GM19193 (cell line): ENCODE measurements around the gene PCID2.

ENCODE experiments used
- POLR2A ChIP-seq: IDR thresholded peaks from 4 replicates; pipeline ENCODE4 v1.6.1; 2011; ENCODE audit not compliant: insufficient read depth, insufficient read length; ENCODE audit errors: extremely low read depth

Gene PCID2

DNA sequence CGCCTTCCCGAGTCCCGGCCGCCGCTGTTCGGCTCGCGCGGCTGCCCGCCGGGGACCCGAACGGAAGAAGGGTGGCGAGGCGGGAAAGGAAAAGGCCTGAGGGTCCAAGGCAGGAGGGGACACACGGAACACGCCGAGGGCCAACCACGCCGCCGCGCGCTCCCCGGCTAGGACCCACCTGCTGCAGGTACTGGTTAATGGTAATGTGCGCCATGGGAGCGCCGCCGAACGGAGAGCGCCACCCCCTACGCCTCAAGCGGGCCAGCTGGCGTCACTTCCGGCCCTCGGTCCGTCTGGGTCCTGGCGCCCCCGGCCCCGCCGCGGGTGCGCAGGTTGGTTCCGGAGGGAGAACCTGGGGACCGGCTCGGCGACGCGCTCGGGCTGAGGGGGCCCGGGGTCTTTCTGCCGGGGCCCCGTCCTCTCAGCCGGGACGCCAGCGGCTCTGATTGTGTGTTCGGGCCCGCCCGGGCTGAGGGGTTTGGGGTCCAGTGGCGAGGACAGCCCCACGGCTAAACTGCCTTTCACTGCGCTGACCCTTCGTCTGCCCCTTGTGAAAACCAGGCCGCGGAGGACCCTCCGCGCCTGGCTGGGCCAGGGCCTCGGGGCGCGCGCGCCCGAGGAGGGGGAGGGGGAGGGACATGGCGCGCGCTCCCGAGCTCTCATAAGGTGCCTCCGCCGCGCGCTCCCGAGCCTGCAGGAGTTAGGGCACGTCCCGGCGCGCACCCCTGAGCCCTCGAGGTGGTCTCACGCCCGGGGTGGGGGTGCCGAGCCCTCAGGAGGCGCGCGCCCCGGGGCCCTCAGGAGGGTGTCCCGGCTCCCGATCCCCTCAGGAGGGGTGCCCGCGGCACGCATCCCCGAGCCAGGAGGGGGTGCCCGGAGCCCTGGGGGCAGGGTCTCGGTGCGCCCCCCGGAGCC lies at the start of gene PCID2:
PCID2 (minus strand) TSS at position 249 of the 915 bp plus-strand sequence; CDS start at position 214, 35 bp downstream.
- TF ChIP-seq POLR2A, result peak; percentile 84

DNA sequence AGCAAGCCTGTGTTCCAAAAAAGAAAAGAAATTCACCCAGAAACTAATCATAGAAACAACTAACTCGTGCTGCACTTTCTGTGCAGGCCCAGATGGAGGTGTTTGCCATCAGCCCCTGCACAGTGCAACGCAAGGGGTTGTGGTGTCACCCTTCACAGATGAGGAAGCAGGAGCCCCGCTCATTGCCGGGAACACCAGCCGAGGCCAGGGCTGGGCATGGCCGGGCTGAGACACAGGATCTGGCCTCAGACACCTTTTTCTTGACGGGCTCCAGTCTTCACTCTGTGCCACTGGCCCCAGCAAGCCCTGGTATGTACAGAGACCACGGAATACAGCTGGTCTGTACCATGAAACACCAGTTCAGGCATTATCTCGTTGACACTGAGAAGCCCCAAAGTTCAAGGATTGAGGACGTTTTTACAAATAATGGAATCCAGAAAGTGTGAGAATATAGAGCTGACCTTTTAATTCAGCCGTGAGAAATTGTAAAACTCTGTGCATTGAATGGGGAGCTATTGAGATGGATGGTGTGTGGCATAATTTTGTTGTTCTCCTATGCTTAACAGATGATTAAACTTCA lies 44.1 kb upstream of the PCID2 start:
- no peak for TF ChIP-seq POLR2A

DNA sequence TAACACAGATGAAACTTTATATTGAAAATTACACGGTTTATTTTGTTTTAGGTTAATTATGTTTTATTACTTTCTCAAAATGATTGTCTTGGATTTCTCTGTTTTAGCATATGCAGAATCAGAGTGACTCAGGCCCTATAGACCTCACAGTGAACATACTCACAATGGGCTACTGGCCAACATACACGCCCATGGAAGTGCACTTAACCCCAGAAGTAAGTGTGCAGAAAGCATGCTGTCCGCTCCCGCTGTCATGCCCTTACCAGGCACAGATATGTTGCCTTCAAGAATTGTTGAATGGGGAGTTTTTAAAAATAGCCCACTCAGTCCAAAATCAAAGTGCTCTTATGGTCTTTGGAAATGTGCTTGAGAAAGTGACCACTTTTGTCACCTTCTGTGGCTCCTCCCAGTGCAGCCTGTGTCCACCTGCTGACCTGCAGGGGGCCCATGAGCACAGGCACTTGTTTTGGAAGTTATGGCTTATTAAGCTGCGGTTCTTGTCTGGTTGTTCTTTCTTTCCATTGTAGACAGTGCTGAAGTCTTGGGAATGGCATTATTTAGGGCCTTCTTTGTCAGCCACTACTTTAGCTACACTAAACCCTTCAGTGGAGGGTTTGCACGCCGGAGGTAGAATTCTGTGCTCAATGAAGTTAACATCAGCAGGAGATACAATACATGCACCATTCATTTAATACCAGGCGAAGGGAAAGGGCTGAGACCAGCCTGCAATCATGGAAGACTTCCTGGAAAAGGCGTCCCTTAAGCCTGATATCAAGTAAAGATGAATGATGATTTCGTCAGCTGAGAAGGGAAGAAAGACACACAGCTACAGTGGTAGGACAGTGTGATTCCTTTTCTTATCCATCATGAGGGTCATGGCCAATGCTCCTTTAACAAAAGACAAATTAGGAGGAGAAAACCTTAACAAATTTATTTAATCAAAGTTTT lies 37.7 kb upstream of the PCID2 start:
- no peak for TF ChIP-seq POLR2A

DNA sequence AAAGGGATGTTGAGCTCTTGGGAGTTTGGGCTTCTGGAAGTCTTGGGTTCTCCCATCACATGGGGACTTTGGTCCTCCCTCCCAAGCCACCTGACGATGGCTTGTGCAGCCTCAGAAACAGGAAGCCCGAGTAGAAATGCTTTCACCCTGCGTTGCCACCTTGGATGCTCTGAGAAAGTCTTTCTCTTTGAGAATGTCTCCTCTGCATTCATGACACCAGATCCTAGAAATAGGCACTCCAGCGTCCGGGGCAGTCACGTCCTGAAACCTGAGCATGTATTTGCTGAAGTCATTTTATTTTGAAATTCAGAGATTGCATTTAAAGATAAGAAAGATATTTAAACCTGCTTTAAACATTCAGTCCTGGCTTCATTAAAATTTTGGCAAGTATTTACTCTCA lies 35.4 kb upstream of the PCID2 start:
- TF ChIP-seq POLR2A, result no peak

DNA sequence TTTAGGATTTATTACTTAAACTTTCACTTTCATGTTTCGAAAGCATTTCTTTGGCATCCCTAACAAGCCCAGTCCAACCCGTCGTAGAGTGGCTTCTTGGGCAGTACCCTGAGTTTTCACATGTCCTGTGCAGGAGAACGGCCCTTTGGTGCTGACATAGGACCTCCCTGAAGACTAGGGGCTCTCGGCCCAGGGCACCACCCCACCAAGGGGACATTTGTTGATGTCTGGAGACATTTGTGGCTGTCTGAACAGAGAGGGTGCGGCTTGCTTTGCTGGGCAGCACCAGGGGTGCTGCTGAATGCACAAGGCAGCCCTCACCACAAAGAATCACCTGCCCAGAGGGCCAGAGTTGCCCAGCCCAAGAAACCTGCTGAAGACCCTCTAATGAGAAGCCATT lies 31.5 kb upstream of the PCID2 start:
- no peak for TF ChIP-seq POLR2A

DNA sequence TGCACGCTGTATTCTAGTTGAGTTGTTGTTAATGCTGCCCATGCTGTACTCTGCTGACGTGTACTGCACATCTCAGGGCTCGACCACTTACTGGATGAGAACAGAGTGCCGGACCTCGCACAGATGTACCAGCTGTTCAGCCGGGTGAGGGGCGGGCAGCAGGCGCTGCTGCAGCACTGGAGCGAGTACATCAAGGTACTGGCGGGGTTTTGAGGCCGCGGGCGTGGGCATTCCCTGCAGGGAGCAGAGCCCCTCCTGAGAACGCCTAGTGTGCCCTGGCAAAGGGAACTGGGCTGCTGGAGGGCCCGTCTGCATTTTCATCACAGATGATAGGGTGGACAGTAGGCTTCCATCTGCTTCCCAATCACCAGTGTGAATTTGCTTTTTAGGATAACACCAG lies 30.9 kb upstream of the PCID2 start:
- TF ChIP-seq POLR2A, result no peak

DNA sequence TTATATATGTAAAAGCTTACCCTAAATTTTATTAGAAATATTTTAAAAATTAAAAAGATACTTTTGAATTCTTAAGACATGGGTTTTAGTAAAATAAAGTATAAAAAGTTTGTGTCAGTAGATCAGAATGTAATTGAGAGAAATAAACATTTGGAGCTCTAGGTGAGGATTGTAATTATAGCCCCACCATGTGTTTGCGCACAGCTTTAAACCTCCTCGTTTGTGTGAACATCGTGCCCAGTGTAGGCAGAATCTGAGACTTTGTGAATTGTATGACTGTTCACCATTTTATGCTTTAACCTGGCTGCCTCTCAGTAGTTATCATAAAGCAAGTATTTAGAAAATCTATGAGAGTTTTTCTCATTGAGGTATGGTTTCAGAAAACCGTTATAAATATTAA lies 30.1 kb upstream of the PCID2 start:
- TF ChIP-seq POLR2A, result no peak

DNA sequence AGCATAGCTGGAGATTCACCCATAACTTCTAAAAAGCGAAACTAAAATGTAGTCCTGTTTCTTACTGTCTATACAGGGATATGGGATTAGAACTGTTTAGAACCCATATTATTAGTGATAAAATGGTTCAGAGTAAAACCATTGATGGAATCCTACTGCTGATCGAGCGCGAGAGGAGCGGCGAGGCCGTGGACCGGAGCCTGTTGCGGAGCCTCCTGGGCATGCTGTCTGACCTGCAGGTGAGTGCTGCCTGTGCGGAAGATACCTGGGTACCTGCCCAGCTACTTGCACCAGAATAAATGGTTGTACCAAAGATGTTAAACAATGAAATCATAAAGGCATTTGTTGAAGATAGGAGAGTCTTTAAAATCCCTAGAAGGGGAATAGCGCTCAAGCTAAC lies 24.6 kb upstream of the PCID2 start:
- TF ChIP-seq POLR2A, result no peak

DNA sequence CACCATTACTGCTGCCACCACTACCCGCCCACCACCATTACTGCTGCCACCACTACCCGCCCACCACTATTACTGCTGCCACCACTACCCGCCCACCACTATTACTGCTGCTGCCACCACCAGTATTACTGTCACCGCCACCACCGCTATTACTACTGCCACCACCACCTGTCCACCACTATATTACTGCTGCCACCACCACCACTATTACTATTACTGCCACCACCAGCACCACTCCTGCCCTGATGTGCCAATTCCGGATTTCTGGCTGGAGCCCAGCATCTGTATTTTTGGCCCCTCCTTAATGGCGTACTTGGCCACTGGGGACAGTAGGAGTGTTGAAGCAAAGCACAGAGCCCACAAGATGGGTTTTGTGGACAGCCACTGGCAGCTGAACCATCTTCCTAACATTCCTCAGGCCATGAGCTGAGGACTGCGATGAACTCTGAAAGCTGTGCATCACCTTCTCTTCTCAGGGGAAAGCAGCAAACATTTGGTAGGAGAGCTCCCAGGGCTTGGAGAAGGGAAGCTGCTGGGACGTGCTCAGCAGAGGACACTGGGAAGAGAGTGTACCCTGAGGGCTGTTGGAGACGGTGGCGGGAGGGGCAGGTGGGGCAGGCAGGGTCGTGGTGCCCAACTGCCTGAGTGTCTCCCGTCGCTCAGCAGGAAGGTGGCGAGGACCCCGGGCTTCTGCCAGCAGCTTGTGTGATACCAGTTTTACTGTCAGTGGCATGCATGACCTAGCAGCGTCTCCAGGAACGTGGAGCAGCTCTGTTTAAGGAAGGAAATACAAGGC lies 23.9 kb upstream of the PCID2 start:
- no peak for TF ChIP-seq POLR2A

DNA sequence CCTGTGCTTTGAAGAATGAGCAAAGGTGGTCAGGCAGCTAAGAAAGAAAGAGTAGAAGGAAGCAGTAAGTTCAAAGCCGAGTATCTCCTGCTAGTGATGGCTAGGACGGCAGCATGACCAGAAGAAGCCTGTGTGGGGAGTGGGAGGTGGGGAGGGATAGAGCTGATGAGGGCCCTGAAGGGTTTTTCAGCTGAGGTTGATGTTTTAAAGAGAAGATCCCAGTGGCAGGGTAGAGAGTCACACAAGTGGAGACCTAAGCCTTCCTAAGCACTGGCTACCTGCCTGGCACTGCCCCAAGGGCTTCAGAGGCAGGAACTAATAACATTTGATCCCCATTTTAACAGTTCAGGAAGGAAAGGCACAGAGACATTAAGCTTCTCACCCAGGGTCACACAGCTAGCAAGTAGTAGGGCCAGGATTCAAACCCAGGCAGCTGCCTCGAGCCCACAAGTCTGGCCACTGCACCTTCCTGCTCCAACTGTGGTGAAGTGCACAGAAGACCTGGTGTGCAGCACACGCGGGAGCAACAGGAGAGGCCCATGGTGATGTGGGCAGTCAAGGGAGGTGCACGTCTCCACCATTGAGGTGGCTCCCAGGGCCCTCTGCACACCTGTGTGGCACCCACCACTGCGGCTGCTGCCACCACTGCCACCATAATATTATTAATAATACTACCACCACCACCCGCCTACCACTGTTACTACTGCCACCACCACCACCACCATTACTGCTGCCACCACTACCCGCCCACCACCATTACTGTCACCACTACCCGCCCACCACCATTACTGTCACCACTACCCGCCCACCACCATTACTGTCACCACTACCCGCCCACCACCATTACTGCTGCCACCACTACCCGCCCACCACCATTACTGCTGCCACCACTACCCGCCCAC lies 23.1 kb upstream of the PCID2 start:
- peak; percentile 2 for TF ChIP-seq POLR2A

DNA sequence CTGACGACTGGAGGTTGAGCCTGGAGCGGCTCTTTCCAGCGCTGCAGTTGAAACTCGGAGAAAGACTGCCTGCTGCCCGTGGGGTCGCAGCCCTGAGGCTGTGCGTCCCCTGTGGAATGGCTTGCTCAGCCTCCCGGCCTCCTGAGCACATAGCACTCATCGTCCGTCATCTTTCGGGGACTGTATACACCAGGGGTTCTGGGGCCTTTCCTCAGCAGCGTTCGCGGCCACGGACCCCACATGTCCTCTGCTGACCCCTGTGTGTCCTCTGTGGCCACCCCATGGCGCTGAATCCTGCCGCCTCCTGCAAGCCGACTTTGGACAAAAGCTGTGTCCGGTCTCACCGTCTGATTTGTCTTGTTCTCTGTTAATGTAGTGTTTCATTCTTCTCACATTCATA lies 21.3 kb upstream of the PCID2 start:
- TF ChIP-seq POLR2A, result no peak

DNA sequence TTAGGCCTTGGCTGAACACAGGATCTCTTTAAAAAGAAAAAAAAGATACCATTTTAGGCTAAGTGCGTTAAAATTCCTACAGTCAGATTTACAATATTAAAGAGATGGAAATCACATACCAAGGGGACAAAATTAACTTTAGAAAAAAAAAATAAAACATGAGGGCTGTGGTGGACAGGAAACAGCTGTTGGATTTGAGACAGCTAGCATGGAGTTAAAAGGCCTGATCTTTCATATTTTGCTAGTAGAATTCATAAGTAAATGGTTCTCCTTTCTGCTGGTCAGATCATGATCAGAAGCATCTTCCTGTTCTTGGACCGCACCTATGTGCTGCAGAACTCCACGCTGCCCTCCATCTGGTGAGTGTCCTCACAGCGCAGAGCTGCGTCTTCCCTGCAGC lies 20.7 kb upstream of the PCID2 start:
- no peak for TF ChIP-seq POLR2A

DNA sequence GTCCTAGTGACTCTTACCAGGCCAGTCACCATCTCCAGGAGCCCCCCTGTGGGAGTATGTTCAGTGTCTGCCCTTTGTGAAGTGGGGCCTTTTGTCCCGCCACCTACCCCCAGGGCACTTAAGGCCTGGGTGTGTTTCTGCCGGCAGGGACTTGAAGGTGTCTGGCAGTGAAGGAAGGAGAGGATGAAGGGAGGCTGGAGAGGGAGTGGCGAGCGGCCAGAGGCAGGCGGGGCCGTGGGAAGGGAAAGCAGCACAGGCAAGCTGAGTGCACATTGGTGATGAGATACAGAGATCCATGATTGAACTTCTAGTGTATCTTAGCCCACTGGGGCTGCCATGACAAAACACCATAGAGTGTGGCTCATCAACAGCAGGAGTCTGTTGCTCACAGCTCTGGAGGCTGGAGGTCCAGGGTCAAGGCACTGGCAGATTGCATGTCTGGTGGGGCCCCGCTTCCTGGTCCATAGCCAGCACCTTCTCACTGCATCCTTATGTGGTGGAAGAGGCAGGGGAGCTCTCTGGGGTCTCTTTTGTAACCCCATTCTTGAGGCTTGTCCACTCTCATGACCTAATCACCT lies 18.5 kb upstream of the PCID2 start:
- no peak for TF ChIP-seq POLR2A
